HG03095 (cell line): ENCODE results near the gene GSK3B.

Experiments
- ATAC-seq: cut with Tn5 transposase; IDR thresholded peaks from one replicate; pipeline ENCODE4 v1.9.1; 2021; ENCODE audit warnings: moderate library complexity; ENCODE audit not compliant: unreplicated experiment

The GSK3B gene

GRCh38 chr3:119831022-119831421, 263.2 kb downstream of the GSK3B start:
- no peak for ATAC-seq

- no peak for ATAC-seq
Observed at GRCh38 chr3:119829420-119829819, 264.8 kb downstream of the GSK3B start.

- ATAC-seq = no peak
Observed at GRCh38 chr3:119826711-119827608, 267.3 kb downstream of the GSK3B start.

GRCh38 chr3:119825820-119826219, 268.4 kb downstream of the GSK3B start:
- no peak for ATAC-seq

- no peak for ATAC-seq
Observed at GRCh38 chr3:119819806-119820205, 274.4 kb downstream of the GSK3B start.

- ATAC-seq = no peak
Observed at GRCh38 chr3:119818937-119819336, 275.3 kb downstream of the GSK3B start.

GRCh38 chr3:119817583-119818363, 276.5 kb downstream of the GSK3B start:
- no peak for ATAC-seq

GRCh38 chr3:119817071-119817470, 277.2 kb downstream of the GSK3B start:
- no peak for ATAC-seq

GRCh38 chr3:119815716-119816115, 278.5 kb downstream of the GSK3B start:
- no peak for ATAC-seq

GRCh38 chr3:119812491-119813058, 281.7 kb downstream of the GSK3B start:
- ATAC-seq = no peak

GRCh38 chr3:119810018-119810435, 284.2 kb downstream of the GSK3B start:
- peak; percentile 84 for ATAC-seq

GRCh38 chr3:119809249-119810017, 284.8 kb downstream of the GSK3B start:
- ATAC-seq = peak; percentile 45

GRCh38 chr3:119808843-119809242, 285.4 kb downstream of the GSK3B start:
- ATAC-seq = no peak

GRCh38 chr3:119808244-119808643, 286.0 kb downstream of the GSK3B start:
- ATAC-seq = no peak

- ATAC-seq = no peak
Observed at GRCh38 chr3:119800844-119801243, 293.4 kb downstream of the GSK3B start.

- ATAC-seq = no peak
Observed at GRCh38 chr3:119796785-119797184, 297.5 kb downstream of the GSK3B start.

GRCh38 chr3:119796368-119796767, 297.9 kb downstream of the GSK3B start:
- ATAC-seq = no peak

GRCh38 chr3:119795849-119796248, 298.4 kb downstream of the GSK3B start:
- no peak for ATAC-seq

GRCh38 chr3:119794971-119795612, 299.2 kb downstream of the GSK3B start:
- no peak for ATAC-seq

- ATAC-seq = no peak
Observed at GRCh38 chr3:119794401-119794800, 299.8 kb downstream of the GSK3B start.
